Measurements from ENCODE around the gene CPNE9.

GRCh38 chr3:9761919-9762318 lies 58.3 kb downstream of the CPNE9 start:
- TF ChIP-seq CTCF (IDR thresholded peaks at IDR 0.05): no peak
- no peak for TF ChIP-seq POLR2A (IDR thresholded peaks at IDR 0.05)
- no peak for TF ChIP-seq POLR2AphosphoS5 (IDR thresholded peaks at IDR 0.05)
- no peak for TF ChIP-seq EP300 (IDR thresholded peaks at IDR 0.05; ENCODE audit: low read depth)
